ENCODE measurements around the gene TAS1R3. TPM values are rescaled to one million over a fixed set of nuclear protein-coding genes. Genes with fewer than 3 reads are reported as not detected.

The TAS1R3 gene
- total and polyA plus RNA-seq, 2 of the 4 experiments (the other 2 are of a cell fraction): under 0.01 to 0.05 TPM

GRCh38 chr1:1337793-1338147 lies 6.7 kb downstream of the TAS1R3 start:
- Histone ChIP-seq H4K8ac (ENCODE audit: low read depth in 2 of 2, low read length in 2 of 2) (no peak overlapping the region), H2BK20ac (ENCODE audit: low read depth, low read length) (no peak overlapping the region), H3K4me3 (ENCODE audit: insufficient read depth, low read depth, low read length) (no peak overlapping the region), H3K56ac (ENCODE audit: extremely low read depth, insufficient read depth, low read length) (no peak overlapping the region), H2AFZ (replicated peaks; ENCODE audit: low read length, poor library complexity) (no peak overlapping the region), H3K9me3 (ENCODE audit: control insufficient read depth, insufficient read depth, low read length) (no peaks in the 10 kb centered on the region), H3K4me2 (ENCODE audit: low read depth, low read length) (no peak overlapping the region), H2AK5ac (ENCODE audit: low read depth, low read length) (no peak overlapping the region), H4K20me1 (ENCODE audit: insufficient read depth, low read length) (peaks cover 18% of the 10 kb centered on the region), H3K9ac (ENCODE audit: low read depth, low read length) (no peak overlapping the region), H3K23ac (ENCODE audit: low read depth, low read length) (no peak overlapping the region), H4K5ac (ENCODE audit: low read depth, low read length) (no peak overlapping the region), H3K79me1 (ENCODE audit: low read depth in 1 of 2, low read length in 2 of 2) (peaks cover 12 to 19% of the 10 kb centered on the region in 2 experiments), H2AK9ac (replicated peaks; ENCODE audit: low read depth, low read length, poor library complexity) (no peak overlapping the region), H3K4ac (ENCODE audit: low read depth, low read length) (no peak overlapping the region), H2BK120ac (ENCODE audit: low read depth, low read length) (no peak overlapping the region), H2BK5ac (ENCODE audit: low read depth, low read length, poor library complexity, severe bottlenecking) (no peak overlapping the region), H3K18ac (ENCODE audit: low read depth, low read length) (no peak overlapping the region), H3K9me1 (ENCODE audit: insufficient read depth, low read length) (peaks cover 9% of the 10 kb centered on the region), H2BK15ac (ENCODE audit: low read depth, low read length) (no peak overlapping the region), H3K27me3 (ENCODE audit: control insufficient read depth, insufficient read depth, low read length) (no peaks in the 10 kb centered on the region), H3K14ac (replicated peaks; ENCODE audit: low read depth, low read length) (no peak overlapping the region), H3K36me3 (ENCODE audit: control insufficient read depth, insufficient read depth, low read length) (peaks cover 48% of the 10 kb centered on the region), H3K27ac (ENCODE audit: insufficient read depth, low read length) (no peak overlapping the region), H4K91ac (ENCODE audit: insufficient read depth, low read depth, low read length) (no peak overlapping the region), H3K4me1 (ENCODE audit: control insufficient read depth, insufficient read depth, low read length) (no peaks in the 10 kb centered on the region)
- intact Hi-C loops (cut with micrococcal nuclease) (no loop called here), dilution Hi-C loops (cut with HindIII; ENCODE audit: low sequenced_read_pairs, unreplicated experiment) (no loop called here), in situ Hi-C loops (cut with MboI; ENCODE audit: low sequenced_read_pairs) (no loop called here)
- DNase-seq (no peak), ATAC-seq (ENCODE audit: low read depth) (0 out of 2 replicates have a peak, but pooled peaks have one; percentile 47)
- BruUV-seq (replicated peaks): no TSS peak
- TF ChIP-seq CEBPB (IDR thresholded peaks at IDR 0.05; ENCODE audit: low read depth, low read length) (no peak), RCOR1 (IDR thresholded peaks at IDR 0.05; ENCODE audit: insufficient replicate concordance, low read length) (no peak), USF2 (IDR thresholded peaks at IDR 0.05; ENCODE audit: low read depth, low read length) (no peak), POLR2A (IDR thresholded peaks at IDR 0.05; ENCODE audit: low read depth, low read length) (no peak), CTCF (conservative IDR thresholded peaks at IDR 0.05; ENCODE audit: low read depth, low read length) (no peak), MXI1 (IDR thresholded peaks at IDR 0.05; ENCODE audit: borderline replicate concordance, low read depth, low read length) (no peak), BHLHE40 (IDR thresholded peaks at IDR 0.05; ENCODE audit: low read depth, low read length) (no peak), MAFK (IDR thresholded peaks at IDR 0.05; ENCODE audit: low read depth, low read length) (no peak), NFE2L2 (IDR thresholded peaks at IDR 0.05; ENCODE audit: low read depth, low read length) (no peak), CHD1 (IDR thresholded peaks at IDR 0.05; ENCODE audit: low read depth, low read length) (no peak), SMC3 (IDR thresholded peaks at IDR 0.05; ENCODE audit: low read depth, low read length) (no peak), FOS (IDR thresholded peaks at IDR 0.05; ENCODE audit: low read depth, low read length) (no peak), MAZ (IDR thresholded peaks at IDR 0.05; ENCODE audit: borderline replicate concordance, low read depth, low read length) (no peak), RFX5 (IDR thresholded peaks at IDR 0.05; ENCODE audit: low read depth, low read length) (no peak), ELK1 (IDR thresholded peaks at IDR 0.05; ENCODE audit: borderline replicate concordance, low read depth, low read length) (no peak), RAD21 (IDR thresholded peaks at IDR 0.05; ENCODE audit: low read length) (no peak)
- CTCF ChIA-PET: no interaction called here
- POLR2A ChIA-PET (ENCODE audit: unreplicated experiment): no interaction called here
- WGBS, 2 experiments (ENCODE audit: extremely low coverage in 2 of 2, insufficient read length in 1 of 2): 79% methylated on average over 5 of the region's 18 CpGs; no CpG with 5 or more reads in 1 of the 2 experiments
